HepG2 (cell line): ENCODE measurements around the gene FXYD6. TPM values are rescaled to one million over a fixed set of nuclear protein-coding genes. Genes with fewer than 3 reads are reported as not detected.

Source experiments
- ATAC-seq: fragments of 200-7000 bp; cut with Tn5 transposase; 3 replicates; pipeline ENCODE4 v1.9.1; 2020; ENCODE audit warnings: mild to moderate bottlenecking, moderate library complexity
- BruUV-seq: library from RNA; stranded (reverse); fragments of 400-500 nt; replicated peaks from 2 replicates; lab custom pipeline; 2021; lab: Mats Ljungman, UMichigan
- CTCF ChIA-PET: fragments of 300-600 bp; formaldehyde crosslinking; extraction: SDS; loops from one replicate; lab custom pipeline; 2021; ENCODE audit warnings: low total read pairs, inconsistent platforms, low intra/inter-chr PET ratio; lab: Yijun Ruan, JAX
- POLR2A ChIA-PET: fragments of 350-600 bp; sonication (Branson Sonifier 250); formaldehyde crosslinking; loops from one replicate; lab custom pipeline; 2020; ENCODE audit warnings: antibody characterized with exemption, inconsistent platforms; lab: Yijun Ruan, JAX
- DNase-seq: peaks from one replicate; pipeline ENCODE4 v3.0.0-alpha.2; 2015; ENCODE audit warnings: low spot score
- FAIRE-seq: peaks from 3 replicates; lab custom pipeline; 2011; peaks lifted over from hg19 to GRCh38; lab: Jason Lieb, UNC
- H2AFZ ChIP-seq: one replicate; pipeline ENCODE4 v1.6.1; 2011; ENCODE audit warnings: low read length, inconsistent platforms
- H3K27ac ChIP-seq: fragments of 300-600 bp; 3 replicates; pipeline ENCODE4 v1.8.0; 2011; ENCODE audit warnings: mixed run types, mild to moderate bottlenecking, mixed read lengths, low read length, inconsistent platforms; ENCODE audit not compliant: insufficient read depth; ENCODE audit errors: extremely low read length
- H3K27me3 ChIP-seq, 2 experiments: fragments of 200-600 bp in 1 of 2; 2 replicates in 1 of 2; 3 replicates in 1 of 2; pipeline versions ENCODE4 v1.6.0 to v1.8.0; 2011; ENCODE audit warnings: low read length in 2 of 2, mild to moderate bottlenecking in 2 of 2, moderate library complexity in 2 of 2, inconsistent platforms in 1 of 2; ENCODE audit not compliant: insufficient read depth in 2 of 2, control insufficient read depth in 1 of 2
- H3K36me3 ChIP-seq, 2 experiments: fragments of 200-600 bp in 1 of 2; replicated peaks in 1 of 2; 2 replicates in 1 of 2; 3 replicates in 1 of 2; pipeline versions ENCODE4 v1.5.1 to v1.8.0; 2011; ENCODE audit warnings: low read length in 2 of 2, inconsistent platforms in 1 of 2; ENCODE audit not compliant: insufficient read depth in 2 of 2, control insufficient read depth in 1 of 2
- H3K4me1 ChIP-seq: 2 replicates; pipeline ENCODE4 v1.5.1; 2012; ENCODE audit warnings: low read length, inconsistent platforms; ENCODE audit not compliant: insufficient read depth
- H3K4me2 ChIP-seq: 2 replicates; pipeline ENCODE4 v1.6.0; 2011; ENCODE audit warnings: low read depth, low read length, inconsistent platforms
- H3K4me3 ChIP-seq, 3 experiments: fragments of 200-600 bp in 1 of 3; sonication (generic), shearing (Covaris generic) in 1 of 3; replicated peaks in 1 of 3; 2 replicates each; pipeline ENCODE4 v1.5.1; 2011 to 2016; ENCODE audit warnings: low read length in 3 of 3, inconsistent platforms in 2 of 3, low read depth in 2 of 3, mild to moderate bottlenecking in 2 of 3, control low read depth in 1 of 3, mixed read lengths in 1 of 3; ENCODE audit not compliant: insufficient read depth in 1 of 3
- H3K79me2 ChIP-seq: one replicate; pipeline ENCODE4 v1.6.1; 2011; ENCODE audit warnings: low read length, inconsistent platforms; ENCODE audit not compliant: insufficient read depth
- H3K9ac ChIP-seq: 2 replicates; pipeline ENCODE4 v1.6.0; 2011; ENCODE audit warnings: mild to moderate bottlenecking, low read depth, low read length, inconsistent platforms; ENCODE audit not compliant: insufficient read depth
- H3K9me3 ChIP-seq: 2 replicates; pipeline ENCODE4 v1.5.1; 2012; ENCODE audit warnings: mild to moderate bottlenecking, low read length
- H4K20me1 ChIP-seq: 2 replicates; pipeline ENCODE4 v1.6.0; 2011; ENCODE audit warnings: inconsistent platforms, mild to moderate bottlenecking, low read length, moderate library complexity; ENCODE audit not compliant: insufficient read depth
- CEBPZ ChIP-seq: IDR thresholded peaks from 2 replicates; pipeline ENCODE4 v1.6.1; 2012; ENCODE audit warnings: low read length, improper control_type of control experiment
- DMTF1 ChIP-seq: sonication (generic); formaldehyde crosslinking; IDR thresholded peaks from 2 replicates; pipeline ENCODE4 v1.4.0; 2020; ENCODE audit warnings: mild to moderate bottlenecking, missing genetic modification reagents
- HNF4A ChIP-seq: sonication (generic); formaldehyde crosslinking; IDR thresholded peaks from 2 replicates; pipeline ENCODE4 v1.4.0; 2020; ENCODE audit warnings: missing genetic modification reagents
- NR2F6 ChIP-seq, 2 experiments: IDR thresholded peaks; 2 replicates each; pipeline ENCODE4 v1.6.1; 2016; ENCODE audit warnings: antibody characterized with exemption in 1 of 2, mild to moderate bottlenecking in 1 of 2
- SP140L ChIP-seq: sonication (generic); formaldehyde crosslinking; IDR thresholded peaks from 2 replicates; pipeline ENCODE4 v1.4.0; 2020; ENCODE audit warnings: missing genetic modification reagents, borderline replicate concordance
- ZMAT3 ChIP-seq: sonication (generic); formaldehyde crosslinking; conservative IDR thresholded peaks from 2 replicates; pipeline ENCODE4 v1.7.0; 2021; ENCODE audit warnings: missing genetic modification reagents
- ZNF704 ChIP-seq: sonication (generic); formaldehyde crosslinking; IDR thresholded peaks from 2 replicates; pipeline ENCODE4 v1.8.1; 2023; ENCODE audit warnings: mild to moderate bottlenecking, inconsistent platforms, moderate library complexity, missing genetic modification reagents, borderline replicate concordance
- WGBS: methylation state at CpG from one replicate; pipeline ENCODE4 v1.1.6; 2017; ENCODE audit warnings: low lambda C conversion rate; 5-methylcytosine and 5-hydroxymethylcytosine counted together
- in situ Hi-C: cut with HindIII; loops from 2 replicates; pipeline ENCODE4 v1.10.0; 2017; ENCODE audit warnings: low pct_unique_long_range_greater_than_20kb; ENCODE audit not compliant: extremely low pct_ligation_motif_present
- intact Hi-C: fragments of 100-400 bp; cut with micrococcal nuclease; formaldehyde crosslinking; loops from one replicate; pipeline ENCODE4 v1.10.0; 2022; ENCODE audit not compliant: unreplicated experiment
- polyA plus RNA-seq, 8 experiments: library from polyadenylated mRNA; depleted of rRNA in 3 of 8; stranded (reverse) in 7 of 8; unstranded in 1 of 8; fragments of >200 nt; fragmentation: Illumina TruSeq in 4 of 8; extraction: Trizol in 4 of 8; gene quantifications; 2 replicates each; pipeline versions ENCODE4 v1.2.1 to v1.2.3, GENCODE V29; 2011 to 2016; ENCODE audit warnings: low read depth in 4 of 8, missing spikeins in 1 of 8, mixed read lengths in 1 of 8; ENCODE audit not compliant: insufficient read depth in 1 of 8
- total RNA-seq, 5 experiments: library from RNA; depleted of rRNA; stranded (reverse); fragments of >200 nt; fragmentation: Illumina TruSeq; extraction: Trizol; gene quantifications; 2 replicates each; pipeline ENCODE4 v1.2.3, GENCODE V29; 2016; ENCODE audit warnings: low read depth in 1 of 5

FXYD6 gene
- total and polyA plus RNA-seq, 2 of the 13 experiments (the other 11 are each of a cell fraction or from before 2014, with no cell fraction given): not detected

GRCh38 chr11:117799634-117800033 lies 76.8 kb downstream of the FXYD6 start:
- H2AFZ ChIP-seq: no peak overlapping the region
- no peaks in the 10 kb centered on the region for H3K9me3 ChIP-seq
- ChIA-PET CTCF (interaction anchor here (1.1 kb wide), 1 partner anchor 18 kb away, joined by 3 read pairs; no protein-coding TSS in a partner anchor), POLR2A (no interaction called here)
- no peaks in the 10 kb centered on the region for H3K36me3 ChIP-seq
- no peaks in the 10 kb centered on the region for H3K79me2 ChIP-seq
- BruUV-seq: no TSS peak
- peaks cover 5 to 31% of the 10 kb centered on the region in 2 experiments; a peak in 4 of 5 replicates for H3K27me3 ChIP-seq
- H3K27ac ChIP-seq: no peak overlapping the region
- no peak overlapping the region for H3K4me3 ChIP-seq
- no peaks in the 10 kb centered on the region for H4K20me1 ChIP-seq
- no peak for DNase-seq
- no peak overlapping the region for H3K4me2 ChIP-seq
- no peak for FAIRE-seq
- TF ChIP-seq CEBPZ (no peak), ZNF704 (CRISPR knock-in tag) (no peak), SP140L (CRISPR knock-in tag) (no peak), DMTF1 (CRISPR knock-in tag) (no peak), HNF4A (CRISPR knock-in tag) (peak; percentile 16; the same call in 1 of the 2 replicates), NR2F6 (IDR thresholded peaks at IDR 0.05) (no peak), NR2F6 (CRISPR knock-in tag; IDR thresholded peaks at IDR 0.05) (peak; percentile 41; the same call in 1 of the 2 replicates), ZMAT3 (CRISPR knock-in tag) (no peak)
- H3K4me1 ChIP-seq: peaks cover 16% of the 10 kb centered on the region
- no peak overlapping the region for H3K9ac ChIP-seq
- peak; percentile 67 for ATAC-seq
- in situ Hi-C loops: no loop called here
- intact Hi-C loops: no loop called here
- 21% methylated on average over 5 of the region's 5 CpGs for WGBS
